IPS-NIHi11 (cell line): ENCODE data around the gene DEDD.
A peak's percentile ranks its signal among the peaks of the same experiment; 100 is the strongest.

ENCODE experiments used
- DNase-seq: peaks from one replicate; pipeline ENCODE4 v3.0.0; 2012; ENCODE audit warnings: mixed read lengths, low spot score

Gene DEDD

GRCh38 chr1:161091796-161092507 lies 40.5 kb downstream of the DEDD start:
- DNase-seq = no peak

GRCh38 chr1:161091093-161091492 lies 41.4 kb downstream of the DEDD start:
- no peak for DNase-seq

- DNase-seq = no peak
These were observed 41.9 kb downstream of the DEDD start for GRCh38 chr1:161090617-161091016.

- no peak for DNase-seq
These were observed 42.5 kb downstream of the DEDD start for GRCh38 chr1:161089938-161090337.

- peak; percentile 66 for DNase-seq
These were observed 43.1 kb downstream of the DEDD start, which contains the start of gene NECTIN4 for GRCh38 chr1:161089251-161089924. Gene NECTIN4, minus strand, starts transcription at chr1:161089558. Its CDS starts 262 bp downstream, at chr1:161089296.

- DNase-seq = no peak
These were observed 43.8 kb downstream of the DEDD start for GRCh38 chr1:161088587-161089110.

- no peak for DNase-seq
These were observed 46.0 kb downstream of the DEDD start for GRCh38 chr1:161086457-161086856.

- DNase-seq = no peak
These were observed 47.3 kb downstream of the DEDD start for GRCh38 chr1:161085165-161085564.

GRCh38 chr1:161084597-161084988 lies 47.9 kb downstream of the DEDD start:
- DNase-seq = no peak

- DNase-seq = no peak
These were observed 48.5 kb downstream of the DEDD start for GRCh38 chr1:161083748-161084596.

GRCh38 chr1:161082996-161083747 lies 49.3 kb downstream of the DEDD start:
- DNase-seq = peak; percentile 70

GRCh38 chr1:161082483-161082882 lies 50.0 kb downstream of the DEDD start:
- DNase-seq = no peak

GRCh38 chr1:161081519-161081918 lies 50.9 kb downstream of the DEDD start:
- no peak for DNase-seq

GRCh38 chr1:161080441-161081405 lies 51.7 kb downstream of the DEDD start:
- no peak for DNase-seq

- DNase-seq = no peak
These were observed 52.9 kb downstream of the DEDD start for GRCh38 chr1:161079436-161080110.

- DNase-seq = no peak
These were observed 55.0 kb downstream of the DEDD start for GRCh38 chr1:161077426-161077825.

- DNase-seq = no peak
These were observed 56.1 kb downstream of the DEDD start for GRCh38 chr1:161076410-161076809.

- DNase-seq = no peak
These were observed 57.6 kb downstream of the DEDD start for GRCh38 chr1:161074676-161075368.

- no peak for DNase-seq
These were observed 58.9 kb downstream of the DEDD start for GRCh38 chr1:161073474-161074121.
